BJ (cell line): ENCODE data around the gene KIF13A. TPM values are rescaled to one million over a fixed set of nuclear protein-coding genes. Genes with fewer than 3 reads are reported as not detected.
"Not testable (repeated sequence)": the region's sequence is repeated elsewhere in the genome, so short reads cannot be mapped to it uniquely, and the experiment has no call there.

ENCODE experiments used
- CTCF ChIA-PET: fragments of 350-600 bp; formaldehyde crosslinking; extraction: SDS; loops from one replicate; lab custom pipeline; 2021; ENCODE audit warnings: antibody characterized with exemption, inconsistent platforms; lab: Yijun Ruan, JAX
- POLR2A ChIA-PET: fragments of 300-600 bp; sonication (Branson Sonifier 250); formaldehyde crosslinking; extraction: SDS; loops from one replicate; lab custom pipeline; 2021; ENCODE audit warnings: antibody characterized with exemption; lab: Charles Lee
- DNase-seq: peaks from one replicate; pipeline ENCODE4 v3.0.0-alpha.2; 2011; ENCODE audit warnings: low read depth
- H3K27me3 ChIP-seq: 2 replicates; pipeline ENCODE4 v1.6.0; 2011; ENCODE audit warnings: low read length; ENCODE audit not compliant: control insufficient read depth, insufficient read depth
- H3K36me3 ChIP-seq: 2 replicates; pipeline ENCODE4 v1.5.1; 2011; ENCODE audit warnings: low read length; ENCODE audit not compliant: control insufficient read depth, insufficient read depth
- H3K4me3 ChIP-seq: 2 replicates; pipeline ENCODE4 v1.5.1; 2011; ENCODE audit warnings: low read depth, mild to moderate bottlenecking, control low read depth, low read length
- CTCF ChIP-seq: IDR thresholded peaks from 2 replicates; pipeline ENCODE4 v1.5.1; 2011; ENCODE audit warnings: low read depth, mild to moderate bottlenecking, control low read depth, inconsistent platforms, low read length, moderate library complexity; ENCODE audit not compliant: insufficient read depth
- polyA plus RNA-seq: library from polyadenylated mRNA; depleted of rRNA; stranded (reverse); fragments of >200 nt; gene quantifications from 2 replicates; pipeline ENCODE4 v1.2.3, GENCODE V29; 2011

The KIF13A gene
- polyA plus RNA-seq, 1 experiment = 41.4 TPM

GRCh38 chr6:17865243-17865642, 122.2 kb downstream of the KIF13A start:
- POLR2A ChIA-PET = interaction anchor here (0.9 kb wide), 1 partner anchor 64 kb away, joined by 4 read pairs; no protein-coding TSS in a partner anchor
- H3K4me3 ChIP-seq = no peak overlapping the region
- CTCF ChIA-PET = interaction anchor here (1.1 to 2.4 kb wide), 2 partner anchors 17 to 257 kb away, joined by 3 to 10 read pairs; partner anchors contain the start of gene NHLRC1
- H3K27me3 ChIP-seq = no peaks in the 10 kb centered on the region
- TF ChIP-seq CTCF = no peak
- no peaks in the 10 kb centered on the region; the same call in 1 of the 2 replicates for H3K36me3 ChIP-seq
- DNase-seq = no peak

- no peaks in the 10 kb centered on the region for H3K27me3 ChIP-seq
- no peak overlapping the region for H3K4me3 ChIP-seq
- CTCF ChIA-PET = interaction anchor here (0.6 to 2.4 kb wide), 3 partner anchors 98 to 298 kb away, joined by 3 to 10 read pairs (median 3); partner anchors contain the start of gene NHLRC1
- no peak for TF ChIP-seq CTCF
- H3K36me3 ChIP-seq = no peaks in the 10 kb centered on the region; the same call in 1 of the 2 replicates
- DNase-seq = peak; percentile 59
- POLR2A ChIA-PET = interaction anchor here (0.6 kb wide), 1 partner anchor 142 kb away, joined by 6 read pairs; no protein-coding TSS in a partner anchor
These were observed 123.3 kb downstream of the KIF13A start for GRCh38 chr6:17863901-17864754.

- DNase-seq = no peak
- no peak for TF ChIP-seq CTCF
- H3K4me3 ChIP-seq = no peak overlapping the region
- POLR2A ChIA-PET = no interaction called here
- H3K36me3 ChIP-seq = peaks cover 1% of the 10 kb centered on the region
- CTCF ChIA-PET = no interaction called here
- H3K27me3 ChIP-seq = no peaks in the 10 kb centered on the region
These were observed 126.1 kb downstream of the KIF13A start for GRCh38 chr6:17861361-17861760.

- H3K36me3 ChIP-seq = peaks cover 5% of the 10 kb centered on the region
- H3K4me3 ChIP-seq = no peak overlapping the region
- ChIA-PET CTCF (interaction anchor here (1.0 kb wide), 1 partner anchor 44 kb away, joined by 3 read pairs; no protein-coding TSS in a partner anchor), POLR2A (no interaction called here)
- no peak for DNase-seq
- no peaks in the 10 kb centered on the region for H3K27me3 ChIP-seq
- TF ChIP-seq CTCF = no peak
These were observed 127.6 kb downstream of the KIF13A start for GRCh38 chr6:17859846-17860245.

- POLR2A ChIA-PET = no interaction called here
- no peak for TF ChIP-seq CTCF
- no peaks in the 10 kb centered on the region for H3K27me3 ChIP-seq
- no peak for DNase-seq
- peaks cover 5% of the 10 kb centered on the region for H3K36me3 ChIP-seq
- CTCF ChIA-PET = no interaction called here
- H3K4me3 ChIP-seq = no peak overlapping the region
These were observed 128.9 kb downstream of the KIF13A start for GRCh38 chr6:17858584-17858983.

GRCh38 chr6:17857188-17857587, 130.2 kb downstream of the KIF13A start:
- H3K36me3 ChIP-seq, POLR2A ChIA-PET, DNase-seq, H3K4me3 ChIP-seq, H3K27me3 ChIP-seq: not testable (repeated sequence)
- CTCF ChIA-PET = interaction anchor here (0.6 kb wide), 1 partner anchor 205 kb away, joined by 3 read pairs; no protein-coding TSS in a partner anchor
